Gastrocnemius medialis (tissue), 4 donors: ENCODE results near the gene PIERCE2. TPM values are rescaled to one million over a fixed set of nuclear protein-coding genes. Genes with fewer than 3 reads are reported as not detected.
A peak's percentile ranks its signal among the peaks of the same experiment; 100 is the strongest.

Experiments
- ATAC-seq, 2 donors: fragments of 150-250 bp; one replicate each; pipeline ENCODE4 v1.9.1; 2016
- DNase-seq, 2 donors: peaks; one replicate each; pipeline ENCODE4 v3.0.0-alpha.2; 2019
- H3K27ac ChIP-seq, 4 donors: fragments of 200-600 bp; sonication (generic); 1 replicate in 1 of 4; 2 replicates in 3 of 4; pipeline ENCODE4 v1.5.1; 2016 to 2018; ENCODE audit warnings: mild to moderate bottlenecking in 2 of 4, moderate library complexity in 1 of 4
- H3K27me3 ChIP-seq, 3 donors: fragments of 200-600 bp; sonication (generic) in 2 of 3; 1 replicate in 1 of 3; 2 replicates in 2 of 3; pipeline versions ENCODE4 v1.5.1 to v1.6.0; 2016 to 2019; ENCODE audit warnings: mild to moderate bottlenecking in 1 of 3, moderate library complexity in 1 of 3
- H3K36me3 ChIP-seq, 2 donors: fragments of 200-600 bp; sonication (generic) in 1 of 2; one replicate each; pipeline ENCODE4 v1.5.1; 2017 to 2018
- H3K4me1 ChIP-seq, 2 donors: fragments of 200-600 bp; sonication (generic) in 1 of 2; one replicate each; pipeline ENCODE4 v1.5.1; 2016 to 2017; ENCODE audit warnings: mild to moderate bottlenecking in 2 of 2
- H3K4me3 ChIP-seq, 4 donors: fragments of 200-600 bp; sonication (generic) in 3 of 4; 1 replicate in 1 of 4; 2 replicates in 3 of 4; pipeline ENCODE4 v1.5.1; 2016 to 2019; ENCODE audit warnings: mild to moderate bottlenecking in 2 of 4
- H3K9me3 ChIP-seq, 3 donors: fragments of 200-600 bp; sonication (generic) in 2 of 3; 1 replicate in 1 of 3; 2 replicates in 2 of 3; pipeline ENCODE4 v1.5.1; 2016 to 2019
- POLR2A ChIP-seq, 2 donors: fragments of 450-650 bp; IDR thresholded peaks; one replicate each; pipeline ENCODE4 v1.6.1; 2017; ENCODE audit warnings: antibody characterized with exemption in 2 of 2, mild to moderate bottlenecking in 2 of 2, moderate library complexity in 2 of 2
- in situ Hi-C, 4 donors: fragments of 200-750 bp; cut with MboI; loops; one replicate each; pipeline versions ENCODE4 v1.15.0 to v1.8.0; 2017; ENCODE audit warnings: low sequenced_read_pairs in 4 of 4
- intact Hi-C: fragments of 100-400 bp; cut with DNase I; formaldehyde crosslinking; loops from one replicate; pipeline ENCODE4 v1.15.1; 2023; ENCODE audit warnings: low total_unique reads
- total RNA-seq, 4 donors: library from RNA; depleted of rRNA; stranded (reverse); fragments of >200 nt; gene quantifications; one replicate each; pipeline versions ENCODE4 v1.1.0 to v1.2.3, GENCODE V29; 2016
- TF ChIP-seq, protein P1 (sequence below), 5 experiments: fragments of 450-650 bp in 3 of 5; fragments of 200-600 bp in 2 of 5; sonication (generic) in 2 of 5; IDR thresholded peaks in 4 of 5; conservative IDR thresholded peaks in 1 of 5; 1 replicate in 4 of 5; 2 replicates in 1 of 5; pipeline ENCODE4 v1.5.1; 2016 to 2019; ENCODE audit warnings: antibody characterized with exemption in 5 of 5, mild to moderate bottlenecking in 3 of 5, moderate library complexity in 3 of 5

PIERCE2 gene
- total RNA-seq, 4 donors from 2014 or later: 5.1 to 11.8 (median 6.0) TPM

DNA sequence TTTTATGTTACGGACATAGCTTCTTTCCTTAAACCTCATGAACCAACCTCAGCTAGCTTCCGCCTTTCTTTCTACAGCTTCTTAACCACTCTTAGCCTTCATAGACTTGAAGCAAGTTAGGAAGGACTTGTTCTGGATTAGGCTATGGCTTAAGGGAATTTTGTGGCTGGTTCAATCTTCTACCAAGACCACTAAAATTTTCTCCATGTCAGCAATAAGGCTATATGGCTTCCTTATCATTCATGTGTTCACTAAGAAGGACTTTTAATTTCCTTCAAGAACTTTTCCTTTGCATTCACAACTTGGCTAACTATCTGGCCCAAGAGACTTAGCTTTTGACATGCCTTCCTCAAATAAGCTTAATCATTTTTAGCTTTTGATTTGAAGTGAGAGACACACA, 24.6 kb upstream of the PIERCE2 start:
- Histone ChIP-seq H3K27me3 (no peaks in the 10 kb centered on the region), H3K4me3 (no peak overlapping the region), H3K27ac (no peak overlapping the region), H3K9me3 (no peaks in the 10 kb centered on the region), H3K4me1 (peaks cover 6 to 7% of the 10 kb centered on the region in 2 donors), H3K36me3 (peaks cover 0 to 67% of the 10 kb centered on the region in 2 donors)
- ATAC-seq (no peak), DNase-seq (no peak)
- TF ChIP-seq, protein P1, sequence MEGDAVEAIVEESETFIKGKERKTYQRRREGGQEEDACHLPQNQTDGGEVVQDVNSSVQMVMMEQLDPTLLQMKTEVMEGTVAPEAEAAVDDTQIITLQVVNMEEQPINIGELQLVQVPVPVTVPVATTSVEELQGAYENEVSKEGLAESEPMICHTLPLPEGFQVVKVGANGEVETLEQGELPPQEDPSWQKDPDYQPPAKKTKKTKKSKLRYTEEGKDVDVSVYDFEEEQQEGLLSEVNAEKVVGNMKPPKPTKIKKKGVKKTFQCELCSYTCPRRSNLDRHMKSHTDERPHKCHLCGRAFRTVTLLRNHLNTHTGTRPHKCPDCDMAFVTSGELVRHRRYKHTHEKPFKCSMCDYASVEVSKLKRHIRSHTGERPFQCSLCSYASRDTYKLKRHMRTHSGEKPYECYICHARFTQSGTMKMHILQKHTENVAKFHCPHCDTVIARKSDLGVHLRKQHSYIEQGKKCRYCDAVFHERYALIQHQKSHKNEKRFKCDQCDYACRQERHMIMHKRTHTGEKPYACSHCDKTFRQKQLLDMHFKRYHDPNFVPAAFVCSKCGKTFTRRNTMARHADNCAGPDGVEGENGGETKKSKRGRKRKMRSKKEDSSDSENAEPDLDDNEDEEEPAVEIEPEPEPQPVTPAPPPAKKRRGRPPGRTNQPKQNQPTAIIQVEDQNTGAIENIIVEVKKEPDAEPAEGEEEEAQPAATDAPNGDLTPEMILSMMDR (IDR thresholded peaks at IDR 0.05 in 4 of 5, conservative IDR thresholded peaks at IDR 0.05 in 1 of 5): no peak
- TF ChIP-seq POLR2A (IDR thresholded peaks at IDR 0.05): no peak
- intact Hi-C loops (no loop called here), in situ Hi-C loops (no loop called here)

DNA sequence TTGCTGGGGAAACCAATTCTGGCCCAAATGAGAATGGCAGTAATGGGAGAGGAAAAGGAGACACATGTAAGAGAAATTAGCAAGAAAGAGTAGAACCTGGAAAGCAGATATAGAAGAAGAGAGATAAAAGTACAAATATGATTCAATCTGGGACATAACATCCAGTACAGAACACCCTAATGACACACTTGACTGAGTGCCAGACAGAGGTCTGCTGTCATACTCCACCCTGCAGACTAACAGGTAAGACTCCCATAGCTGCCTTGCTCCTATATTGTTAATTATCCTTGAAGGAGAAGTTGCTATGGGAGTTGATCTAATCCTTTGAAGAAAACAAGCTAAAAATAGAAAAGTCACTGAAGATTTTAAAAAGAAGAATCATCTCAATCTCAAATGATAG, 21.3 kb upstream of the PIERCE2 start:
- Histone ChIP-seq H3K9me3 (no peaks in the 10 kb centered on the region), H3K4me1 (peaks cover 13 to 15% of the 10 kb centered on the region in 2 donors), H3K4me3 (no peak overlapping the region), H3K27ac (peak overlapping the region in 3 of 4 donors; percentile 12 to 73 (median 22)), H3K27me3 (no peaks in the 10 kb centered on the region), H3K36me3 (peaks cover 0 to 47% of the 10 kb centered on the region in 2 donors)
- in situ Hi-C loops (no loop called here), intact Hi-C loops (no loop called here)
- ATAC-seq (peak in 1 of 2 donors; percentile 54), DNase-seq (no peak)
- no peak for TF ChIP-seq POLR2A (IDR thresholded peaks at IDR 0.05)
- TF ChIP-seq, protein P1 (IDR thresholded peaks at IDR 0.05 in 4 of 5, conservative IDR thresholded peaks at IDR 0.05 in 1 of 5): no peak

DNA sequence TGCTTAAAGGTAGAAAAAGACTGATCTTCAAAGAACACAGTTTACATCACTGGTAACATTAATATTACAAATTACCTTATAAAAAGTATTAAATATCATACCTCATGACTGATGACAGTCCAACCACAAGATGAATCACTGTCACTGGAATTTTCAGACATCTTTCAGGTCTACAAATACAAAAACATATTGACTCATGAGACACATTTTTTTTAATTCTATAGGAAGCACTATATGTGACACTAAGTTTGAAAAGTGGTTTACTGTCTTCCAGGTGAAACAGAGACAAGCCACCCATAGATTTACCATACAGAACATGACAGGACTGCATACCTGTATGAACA, 19.1 kb upstream of the PIERCE2 start:
- peaks cover 0 to 31% of the 10 kb centered on the region in 2 donors for H3K36me3 ChIP-seq
- peak; percentile 68 to 72 for ATAC-seq
- no peak for TF ChIP-seq POLR2A (IDR thresholded peaks at IDR 0.05)
- TF ChIP-seq, protein P1 (IDR thresholded peaks at IDR 0.05 in 4 of 5, conservative IDR thresholded peaks at IDR 0.05 in 1 of 5): no peak
- no peaks in the 10 kb centered on the region for H3K9me3 ChIP-seq
- no peaks in the 10 kb centered on the region for H3K27me3 ChIP-seq
- in situ Hi-C loops: no loop called here
- H3K27ac ChIP-seq: peak overlapping the region; percentile 51 to 73 (median 62)
- H3K4me3 ChIP-seq: no peak overlapping the region
- DNase-seq: no peak
- peaks cover 19 to 22% of the 10 kb centered on the region in 2 donors for H3K4me1 ChIP-seq
- intact Hi-C loops: no loop called here

DNA sequence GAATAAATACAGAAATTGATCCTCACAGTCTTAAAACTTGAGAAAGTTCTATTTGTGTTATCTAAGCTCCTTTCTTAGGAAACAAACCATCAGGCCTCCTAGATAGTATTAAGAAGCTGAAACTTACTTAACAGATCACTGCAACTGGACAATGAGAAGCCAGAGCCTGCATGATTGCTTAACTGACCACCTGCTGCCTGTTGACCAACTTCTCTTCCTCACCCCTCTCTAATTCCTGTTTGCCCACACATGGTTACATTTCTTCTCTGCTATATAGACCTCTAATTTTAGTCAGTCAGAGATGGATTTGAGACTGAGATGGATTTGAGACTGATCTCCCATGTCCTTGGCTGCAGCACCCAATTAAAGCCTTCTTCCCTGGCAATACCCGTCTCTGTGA, 13.6 kb upstream of the PIERCE2 start:
- no peaks in the 10 kb centered on the region for H3K36me3 ChIP-seq
- intact Hi-C loops: loop anchor here (5.0 kb wide), 1 partner anchor 238 kb away; no protein-coding TSS in a partner anchor

More for the DNA sequence above, 13.6 kb upstream of the PIERCE2 start:
- Histone ChIP-seq H3K9me3 (no peaks in the 10 kb centered on the region), H3K27me3 (no peaks in the 10 kb centered on the region), H3K4me3 (peak overlapping the region in 1 of 4 donors; percentile 7), H3K27ac (peak overlapping the region; percentile 76 to 85 (median 80)), H3K4me1 (peaks cover 11 to 20% of the 10 kb centered on the region in 2 donors)
- DNase-seq (peak; percentile 57 to 84), ATAC-seq (peak; percentile 98 to 99)
- peak in 1 of 2 donors; percentile 26 for TF ChIP-seq POLR2A (IDR thresholded peaks at IDR 0.05)
- TF ChIP-seq, protein P1 (IDR thresholded peaks at IDR 0.05 in 4 of 5, conservative IDR thresholded peaks at IDR 0.05 in 1 of 5): no peak
- in situ Hi-C loops: no loop called here
